Ishikawa (cell line): Measurements from ENCODE around the gene GADL1.

Experiments used
- FOXM1 ChIP-seq: IDR thresholded peaks from 2 replicates; pipeline ENCODE4 v1.6.1; 2012; ENCODE audit warnings: low read depth, borderline replicate concordance
- TEAD4 ChIP-seq: IDR thresholded peaks from 2 replicates; pipeline ENCODE4 v1.6.1; 2012

- TF ChIP-seq FOXM1 (no peak), TEAD4 (no peak)
Observed at GRCh38 chr3:30742796-30743619, 151.5 kb downstream of the GADL1 start.
